ENCODE data around the gene TNFAIP1. TPM values are rescaled to one million over a fixed set of nuclear protein-coding genes. Genes with fewer than 3 reads are reported as not detected.

TNFAIP1 gene
- total RNA-seq, 1 donor from 2014 or later, result 58.5 TPM

DNA sequence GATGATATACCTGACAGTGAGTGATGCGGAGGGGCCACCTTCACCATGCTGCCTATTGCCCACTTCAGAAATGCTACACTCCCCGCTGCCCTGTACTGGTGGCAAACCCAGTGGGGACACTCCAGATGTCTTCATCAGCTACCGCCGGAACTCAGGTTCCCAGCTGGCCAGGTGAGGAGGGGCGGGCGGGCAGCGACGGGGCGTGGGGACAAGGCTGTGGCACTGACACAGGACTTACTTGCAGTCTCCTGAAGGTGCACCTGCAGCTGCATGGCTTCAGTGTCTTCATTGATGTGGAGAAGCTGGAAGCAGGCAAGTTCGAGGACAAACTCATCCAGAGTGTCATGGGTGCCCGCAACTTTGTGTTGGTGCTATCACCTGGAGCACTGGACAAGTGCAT, 52.5 kb downstream of the TNFAIP1 start:
- intact Hi-C loops (cut with DNase I), result no loop called here
- DNase-seq (ENCODE audit: low spot score), result no peak

DNA sequence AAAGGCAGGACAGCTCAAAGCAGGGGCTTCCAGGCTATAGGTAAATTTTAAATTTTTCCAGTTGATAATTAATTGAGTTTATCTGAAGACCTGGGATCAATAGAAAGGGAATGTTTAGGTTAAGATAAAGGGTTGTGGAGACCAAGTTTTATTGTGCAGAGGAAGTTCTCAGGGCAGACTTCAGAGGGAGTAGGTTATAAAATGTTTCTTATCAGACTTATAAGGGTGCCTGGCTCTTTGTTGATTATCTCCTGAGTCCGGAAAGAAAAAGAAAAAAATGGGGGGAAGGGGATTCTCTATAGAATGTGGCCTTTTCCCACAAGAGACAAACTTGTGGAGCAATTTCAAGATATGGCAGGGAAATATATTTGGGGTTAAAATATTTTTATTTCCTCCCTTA, 54.6 kb downstream of the TNFAIP1 start:
- intact Hi-C loops (cut with DNase I), result no loop called here
- DNase-seq (ENCODE audit: low spot score), result no peak

- intact Hi-C loops (cut with DNase I), result no loop called here
- no peak for DNase-seq (ENCODE audit: low spot score)
These were observed 55.0 kb downstream of the TNFAIP1 start for GRCh38 chr17:28390563-28390962.

DNA sequence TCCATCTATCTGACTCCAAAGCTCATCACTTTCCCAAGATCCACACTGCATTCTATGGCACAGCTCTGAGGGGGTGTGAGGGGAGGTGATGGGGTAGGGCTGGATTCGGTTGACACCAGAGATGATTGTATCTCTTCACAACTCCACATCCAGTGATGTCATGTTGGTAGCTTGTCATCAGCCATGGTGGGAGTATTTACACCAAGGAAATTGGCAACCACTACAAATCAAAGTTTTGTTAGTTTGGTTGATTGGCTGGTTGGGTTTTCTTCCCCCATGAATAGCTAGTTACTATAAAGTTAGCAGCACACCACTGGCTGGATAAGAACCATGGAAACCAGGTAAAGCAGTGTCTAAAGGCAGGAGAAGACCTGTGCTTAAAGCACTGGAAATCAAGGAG, 55.4 kb downstream of the TNFAIP1 start:
- DNase-seq (ENCODE audit: low spot score), result no peak
- intact Hi-C loops (cut with DNase I), result no loop called here

GRCh38 chr17:28391401-28391800, 55.8 kb downstream of the TNFAIP1 start:
- no peak for DNase-seq (ENCODE audit: low spot score)
- intact Hi-C loops (cut with DNase I), result no loop called here

DNA sequence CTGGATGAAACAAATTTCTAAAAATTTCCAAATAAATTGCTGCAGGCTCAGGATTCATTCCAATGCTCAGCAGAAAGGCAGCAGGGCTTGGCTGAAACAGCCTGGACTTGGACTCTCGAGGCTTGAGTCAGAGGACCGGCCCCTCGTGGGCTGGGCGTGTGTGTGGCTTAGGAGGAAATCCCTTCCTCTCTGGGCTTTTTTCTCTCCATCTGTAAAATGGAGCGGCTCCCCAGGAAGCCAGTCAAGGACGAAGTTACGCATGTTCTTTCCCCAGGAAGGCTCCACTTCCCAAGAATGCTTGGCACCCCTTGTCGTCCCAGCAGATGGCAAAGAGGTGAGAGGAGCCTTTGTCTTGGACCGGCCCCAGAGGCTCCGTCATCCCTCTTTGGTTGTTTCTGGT, 56.9 kb downstream of the TNFAIP1 start:
- intact Hi-C loops (cut with DNase I), result no loop called here
- DNase-seq (ENCODE audit: low spot score), result no peak

- intact Hi-C loops (cut with DNase I), result no loop called here
These were observed 59.0 kb downstream of the TNFAIP1 start for GRCh38 chr17:28394337-28395116.

DNA sequence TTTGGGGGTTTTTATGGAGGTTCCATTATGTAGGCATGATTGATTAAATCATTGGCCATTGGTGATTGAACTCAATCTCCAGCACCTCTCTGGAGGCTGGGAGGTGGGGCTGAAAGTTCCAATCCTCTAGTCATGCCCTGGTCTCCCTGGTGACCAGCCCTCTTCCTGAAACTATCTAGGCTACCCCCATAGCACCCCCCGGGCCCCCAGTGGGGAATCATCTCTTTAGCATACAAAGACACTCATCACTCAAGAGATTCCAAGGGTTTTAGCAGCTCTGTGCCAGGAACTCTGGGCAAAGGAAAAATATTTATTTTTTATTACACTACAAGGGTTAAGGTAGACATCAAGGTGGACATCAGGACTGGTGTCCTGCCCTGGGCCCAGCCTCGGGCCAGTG, 59.9 kb downstream of the TNFAIP1 start:
- intact Hi-C loops (cut with DNase I), result no loop called here
- no peak for DNase-seq (ENCODE audit: low spot score)

More at GRCh38 chr17:28394337-28395116, 59.0 kb downstream of the TNFAIP1 start:
- no peak for DNase-seq (ENCODE audit: low spot score)

- intact Hi-C loops (cut with DNase I), result no loop called here
- DNase-seq (ENCODE audit: low spot score), result no peak
These were observed 60.4 kb downstream of the TNFAIP1 start for GRCh38 chr17:28395968-28396367.

Small RNA genes lying within 50 kb of the gene (microRNA-seq; reads per million reads assigned to microRNA genes)
- not detected for gene MIR4723

Other genes with a start within 250 kb of the TNFAIP1 start
- 3.9 TPM for gene TMEM97, start 16.6 kb upstream of the TNFAIP1 start, total RNA-seq
- 17.3 TPM for gene IFT20, start 289 bp upstream of the TNFAIP1 start, total RNA-seq
- 127 TPM for gene POLDIP2, start 21.8 kb downstream of the TNFAIP1 start, total RNA-seq
- not detected for gene SEBOX, start 29.4 kb downstream of the TNFAIP1 start, total RNA-seq
- gene VTN, start 34.5 kb downstream of the TNFAIP1 start, total RNA-seq, result 48.2 TPM
- 10.4 TPM for gene SARM1, start 35.9 kb downstream of the TNFAIP1 start, total RNA-seq
- gene SLC46A1, start 70.5 kb downstream of the TNFAIP1 start, total RNA-seq, result 2.7 TPM
- not detected for gene SLC13A2, start 137.9 kb downstream of the TNFAIP1 start, total RNA-seq
- not detected for gene FOXN1, start 170.6 kb downstream of the TNFAIP1 start, total RNA-seq
- 16.0 TPM for gene UNC119, start 216.9 kb downstream of the TNFAIP1 start, total RNA-seq
- 51.5 TPM for gene PIGS, start 235.8 kb downstream of the TNFAIP1 start, total RNA-seq
- gene ALDOC, start 241.1 kb downstream of the TNFAIP1 start, total RNA-seq, result 326 TPM

Data from cardiac septum (tissue), 1 donor.